CD4-positive, alpha-beta T cell treated with Interleukin-4 for 1 hour (primary cell): ENCODE measurements around the gene ALOXE3.

ENCODE experiments used
- DNase-seq, 2 donors: peaks; one replicate each; pipeline ENCODE4 v3.0.0-alpha.2; 2020 to 2022

ALOXE3 gene

DNA sequence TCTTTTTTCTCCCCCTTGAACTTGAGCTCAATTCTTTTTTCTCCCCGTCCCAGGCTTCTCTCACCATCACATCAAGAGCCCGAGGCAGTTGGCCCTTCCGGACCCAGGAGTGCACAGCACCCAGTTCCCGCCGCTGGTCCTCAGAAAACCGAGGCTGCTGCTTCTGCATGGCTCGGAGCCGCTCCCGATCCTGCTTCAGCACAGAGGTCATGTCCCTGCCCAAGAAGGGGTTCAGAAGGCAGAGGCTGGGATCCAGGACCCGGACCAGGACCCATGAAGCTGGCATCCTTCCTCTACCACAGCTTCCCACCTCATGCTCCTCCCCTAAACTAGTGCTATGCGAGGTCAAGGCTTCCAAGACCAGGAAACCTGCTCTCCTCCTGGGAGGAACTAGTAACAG, 23.4 kb upstream of the ALOXE3 start:
- DNase-seq, result no peak

DNA sequence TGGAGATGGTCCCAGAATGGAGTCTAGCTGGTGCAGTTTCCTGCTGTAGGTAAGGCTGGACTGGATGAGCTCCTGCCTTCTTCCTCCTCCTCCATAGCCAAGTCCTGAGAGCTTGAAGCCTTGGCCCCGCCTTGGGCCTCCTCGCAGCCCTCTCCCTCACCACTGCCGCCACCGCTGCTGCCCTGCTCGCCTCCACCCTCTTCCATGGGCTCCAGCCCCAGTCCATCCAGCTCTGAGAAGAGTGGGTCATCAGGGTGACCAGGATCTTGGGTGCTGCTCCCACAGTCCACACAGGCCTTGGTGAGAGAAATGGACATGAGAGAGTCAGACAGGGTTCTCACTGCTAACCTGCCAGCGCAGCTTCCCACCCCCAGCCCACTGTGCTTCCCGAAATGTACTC, 22.7 kb upstream of the ALOXE3 start:
- DNase-seq, result peak in 1 of 2 donors; percentile 23

DNA sequence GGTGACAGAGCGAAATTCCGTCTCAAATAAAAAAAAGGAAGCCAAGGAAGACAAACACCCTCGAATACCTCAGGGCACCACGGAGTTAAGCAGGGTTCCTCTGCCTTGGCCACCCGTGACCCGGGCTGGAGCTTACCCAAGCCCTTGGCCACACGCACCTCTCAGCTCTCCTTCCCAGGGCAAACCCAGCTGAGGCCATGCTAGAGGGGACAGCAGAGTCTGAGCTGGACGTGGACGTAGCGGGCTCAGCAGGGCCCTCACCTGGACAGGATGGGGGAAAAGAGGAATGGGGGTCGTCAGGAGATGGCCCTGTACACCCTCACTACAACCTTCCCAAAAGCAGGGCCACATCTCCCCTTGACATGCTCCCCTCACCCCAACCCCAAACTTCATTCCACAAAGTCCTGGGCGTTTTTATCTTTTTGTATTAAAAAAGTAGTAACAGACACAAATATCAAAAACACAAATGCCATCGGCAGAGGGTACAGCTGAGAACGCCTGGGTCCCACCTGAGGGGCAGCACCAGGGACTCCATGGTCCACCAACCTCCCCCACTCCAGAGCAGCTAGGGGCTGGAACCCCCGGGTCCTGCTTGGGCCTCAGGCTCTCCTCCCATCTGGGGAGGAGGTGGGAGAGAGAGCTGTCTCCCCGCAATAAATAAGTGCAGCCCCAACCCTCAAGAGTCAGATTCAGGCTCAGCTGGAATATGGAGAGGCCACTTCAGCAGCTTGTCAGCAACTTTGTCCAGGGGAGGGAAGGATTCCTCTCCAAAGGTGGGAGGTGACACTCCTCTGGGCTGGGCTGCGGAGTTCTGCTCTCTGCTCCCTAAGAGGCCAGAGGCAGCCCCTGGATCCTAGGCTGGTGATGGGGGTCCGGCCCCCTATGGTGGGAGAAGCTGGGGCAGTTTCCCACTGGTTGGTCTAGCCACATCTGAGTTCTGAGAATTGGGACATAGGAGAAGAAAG, 22.0 kb upstream of the ALOXE3 start:
- DNase-seq, result peak; percentile 26 to 34

DNA sequence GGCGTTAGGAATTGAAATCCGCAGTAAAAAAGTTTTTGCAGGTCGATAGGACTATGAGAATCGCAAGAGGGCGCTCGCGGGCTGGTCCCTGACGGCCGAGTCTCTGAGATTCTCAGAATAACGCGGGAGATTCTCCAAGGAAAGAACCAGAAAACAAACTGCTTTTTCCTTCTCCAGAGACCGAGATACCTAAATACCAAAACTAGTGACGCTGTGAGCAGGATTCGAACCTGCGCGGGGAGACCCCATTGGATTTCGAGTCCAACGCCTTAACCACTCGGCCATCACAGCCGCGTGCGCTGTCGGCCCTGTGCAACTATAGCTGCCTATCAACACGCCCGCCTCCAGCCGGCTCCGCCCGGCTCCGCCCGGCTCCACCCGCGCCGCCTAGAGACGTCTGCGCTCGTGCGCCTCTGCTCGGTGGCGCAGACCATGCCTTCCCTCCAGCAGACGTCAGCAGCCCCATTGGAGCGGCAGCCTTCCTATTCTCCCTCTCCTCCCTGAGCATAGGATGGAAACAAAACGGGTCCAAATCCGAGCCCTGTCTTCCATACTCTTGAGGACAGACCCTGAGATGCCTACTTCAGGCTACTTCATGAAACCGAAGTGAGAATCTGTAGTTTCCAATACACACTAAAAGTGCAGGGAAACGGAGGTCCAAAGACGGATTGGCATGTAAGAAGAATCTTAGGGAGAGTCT, 20.5 kb upstream of the ALOXE3 start:
- DNase-seq, result peak; percentile 97

DNA sequence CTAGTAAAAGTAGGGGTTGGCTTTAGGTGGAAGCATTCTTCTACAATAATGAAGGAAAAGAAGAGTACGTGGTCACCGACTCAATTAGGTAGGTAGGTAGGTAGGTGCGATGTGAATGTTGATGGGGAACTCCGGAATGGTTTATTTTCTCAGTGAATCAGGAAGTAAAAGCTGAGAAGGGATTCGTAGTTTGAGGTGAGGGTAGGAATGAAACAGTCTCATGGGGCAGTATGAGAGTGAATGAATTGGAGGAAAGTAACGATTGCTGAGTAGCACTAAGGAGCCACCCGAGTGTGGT, 20.0 kb upstream of the ALOXE3 start:
- no peak for DNase-seq

DNA sequence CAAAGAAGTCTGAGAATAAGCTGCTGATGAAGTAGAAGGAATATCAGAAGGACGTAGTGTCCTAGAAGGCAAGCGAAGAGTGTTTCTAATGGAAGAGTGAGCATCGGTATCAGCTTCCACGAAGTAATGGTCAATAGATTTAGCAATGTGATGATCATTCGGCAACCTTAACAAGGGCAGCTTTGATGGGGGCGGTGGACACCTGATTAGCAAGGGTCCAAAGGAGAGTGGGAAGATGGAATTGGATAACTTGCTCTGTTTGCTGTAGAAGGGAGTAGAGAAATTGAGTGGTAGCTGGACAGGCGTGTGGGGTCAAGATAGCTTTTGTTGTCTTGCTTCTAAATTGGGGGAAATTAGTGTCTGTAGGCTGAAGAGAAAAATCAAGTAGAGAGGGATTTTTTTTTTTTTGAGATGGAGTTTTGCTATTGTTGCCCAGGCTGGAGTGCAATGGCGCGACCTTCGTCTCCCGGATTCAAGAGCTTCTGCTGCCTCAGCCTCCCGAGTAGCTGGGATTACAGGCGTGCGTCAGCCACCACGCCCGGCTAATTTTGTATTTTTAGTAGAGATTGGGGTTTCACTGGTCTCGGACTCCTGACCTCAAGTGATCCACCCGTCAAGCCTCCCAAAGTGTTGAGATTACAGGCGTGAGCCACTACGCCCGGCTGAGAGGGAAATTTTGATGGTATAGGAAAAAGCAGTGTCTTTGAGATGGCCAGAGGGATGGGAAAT, 19.5 kb upstream of the ALOXE3 start:
- DNase-seq, result no peak

DNA sequence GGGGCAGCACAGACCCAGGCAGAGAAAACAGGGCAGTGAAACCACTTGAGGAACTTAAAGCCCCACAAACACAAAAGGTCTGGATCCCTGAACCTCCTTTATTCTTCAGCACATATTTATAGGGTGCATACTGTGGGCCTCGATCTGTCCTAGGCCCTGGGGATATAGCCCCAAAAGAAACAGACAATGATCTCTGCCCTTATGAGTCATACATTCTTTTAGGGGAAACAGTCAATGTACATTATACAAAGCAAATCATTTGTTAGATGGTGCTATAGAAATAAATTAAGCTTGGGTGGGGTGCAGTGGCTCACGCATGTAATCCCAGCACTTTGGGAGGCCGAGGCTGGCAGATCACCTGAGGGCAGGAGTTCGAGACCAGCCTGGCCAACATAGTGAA, 15.6 kb upstream of the ALOXE3 start:
- no peak for DNase-seq

DNA sequence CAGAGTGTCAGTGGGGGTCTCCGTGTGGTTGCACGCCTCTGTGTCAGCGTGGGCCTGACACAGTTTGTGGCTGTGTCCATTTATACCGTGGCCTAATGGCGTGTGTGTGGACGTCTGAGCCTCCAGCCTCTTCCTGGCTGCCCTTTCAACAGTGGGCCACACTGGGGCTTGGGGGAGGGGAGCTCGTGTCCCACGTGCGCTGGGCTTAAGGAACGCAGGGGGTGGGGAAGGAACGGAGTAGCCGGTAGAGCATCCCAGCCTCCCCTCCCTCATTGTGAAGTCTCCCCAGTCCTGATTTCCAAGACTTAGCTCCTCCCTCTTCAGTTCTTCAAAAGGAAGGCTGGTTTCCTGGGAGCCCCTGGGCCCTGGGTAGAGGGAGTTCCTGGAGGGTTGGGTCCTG, 15.1 kb upstream of the ALOXE3 start:
- no peak for DNase-seq

DNA sequence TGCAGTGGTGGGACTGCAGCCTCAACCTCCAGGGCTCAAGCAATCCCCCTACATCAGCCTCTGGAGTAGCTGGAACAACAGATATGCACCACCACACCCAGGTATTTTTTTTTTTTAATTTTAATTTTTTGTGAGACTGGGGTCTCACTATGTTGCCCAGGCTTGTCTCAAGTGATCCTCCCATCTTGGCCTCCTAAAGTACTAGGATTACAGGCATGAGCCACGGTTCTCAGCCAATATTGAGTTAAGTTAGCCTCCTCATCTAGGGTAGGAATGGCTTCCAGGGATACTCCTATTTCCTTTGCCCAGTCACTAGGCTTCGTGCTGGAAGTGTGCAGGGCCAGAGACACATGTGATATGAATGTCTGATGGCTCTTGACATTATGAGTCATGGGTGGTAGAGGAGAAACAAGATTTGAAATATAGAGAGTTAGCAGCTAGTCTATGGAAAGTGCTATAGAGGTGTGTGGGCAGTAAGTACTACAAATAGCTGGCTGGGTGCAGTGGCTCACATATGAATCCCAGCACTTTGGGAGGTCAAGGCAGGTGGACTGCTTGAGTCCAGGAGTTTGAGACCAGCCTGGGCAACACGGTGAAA, 13.6 kb upstream of the ALOXE3 start:
- DNase-seq, result no peak

DNA sequence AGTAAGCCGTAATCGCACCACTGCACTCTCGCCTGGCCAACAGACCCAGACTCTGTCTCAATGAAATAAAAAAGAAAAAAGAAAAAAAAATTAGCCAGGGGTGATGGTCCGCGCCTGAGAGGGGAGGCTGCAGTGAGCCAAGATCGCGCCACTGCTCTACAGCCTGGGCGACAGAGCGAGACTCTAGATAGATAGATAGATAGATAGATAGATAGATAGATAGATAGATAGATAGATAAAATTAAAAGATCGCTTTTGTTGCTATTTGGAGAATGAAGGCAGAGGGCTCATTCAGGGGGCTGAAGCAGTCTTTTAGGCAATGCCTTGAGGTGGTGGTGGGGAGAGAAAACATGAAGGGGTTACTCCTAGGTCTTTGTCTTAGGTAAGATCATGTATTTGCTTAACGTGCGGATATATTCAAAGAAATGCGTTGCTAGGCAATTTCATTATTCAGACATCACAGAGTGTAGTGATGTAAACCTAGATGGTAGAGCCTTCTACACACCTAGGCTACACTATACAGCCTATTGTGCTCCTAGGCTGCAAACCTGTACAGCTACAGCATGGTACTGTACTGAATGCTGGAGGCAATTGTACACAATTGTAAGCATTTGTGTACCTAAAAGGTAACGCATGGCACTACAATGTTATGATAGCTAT, 9.9 kb upstream of the ALOXE3 start:
- no peak for DNase-seq

DNA sequence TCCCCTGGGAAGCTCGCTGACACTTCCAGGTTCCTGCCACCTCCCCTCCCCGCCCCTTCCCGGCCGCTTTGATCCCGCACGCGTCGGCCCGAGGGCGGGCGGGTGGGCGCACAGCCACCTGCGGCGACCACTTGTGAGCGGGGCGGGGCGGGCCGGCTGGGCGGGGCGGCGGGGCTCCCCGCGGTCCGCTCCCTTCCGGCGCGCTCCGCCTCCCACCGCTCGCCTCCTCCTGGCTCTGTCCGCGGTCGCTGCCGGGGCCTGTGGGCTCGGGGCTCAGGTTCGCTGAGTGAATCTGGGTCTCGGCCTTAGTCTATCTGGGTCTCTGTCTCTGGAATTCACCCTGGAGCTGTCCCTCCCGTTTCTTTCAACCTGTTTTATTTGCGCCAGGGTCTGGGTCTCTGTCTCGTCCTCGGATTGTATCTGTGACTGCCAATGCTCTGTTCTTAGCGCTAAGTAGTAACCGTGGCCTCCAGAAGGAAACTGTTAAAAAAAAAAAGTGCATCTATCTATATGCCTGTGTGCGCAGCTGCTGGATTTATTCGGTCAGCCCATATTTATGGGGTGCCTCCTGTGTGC, 8.3 kb upstream of the ALOXE3 start:
- DNase-seq, result peak in 1 of 2 donors; percentile 50

DNA sequence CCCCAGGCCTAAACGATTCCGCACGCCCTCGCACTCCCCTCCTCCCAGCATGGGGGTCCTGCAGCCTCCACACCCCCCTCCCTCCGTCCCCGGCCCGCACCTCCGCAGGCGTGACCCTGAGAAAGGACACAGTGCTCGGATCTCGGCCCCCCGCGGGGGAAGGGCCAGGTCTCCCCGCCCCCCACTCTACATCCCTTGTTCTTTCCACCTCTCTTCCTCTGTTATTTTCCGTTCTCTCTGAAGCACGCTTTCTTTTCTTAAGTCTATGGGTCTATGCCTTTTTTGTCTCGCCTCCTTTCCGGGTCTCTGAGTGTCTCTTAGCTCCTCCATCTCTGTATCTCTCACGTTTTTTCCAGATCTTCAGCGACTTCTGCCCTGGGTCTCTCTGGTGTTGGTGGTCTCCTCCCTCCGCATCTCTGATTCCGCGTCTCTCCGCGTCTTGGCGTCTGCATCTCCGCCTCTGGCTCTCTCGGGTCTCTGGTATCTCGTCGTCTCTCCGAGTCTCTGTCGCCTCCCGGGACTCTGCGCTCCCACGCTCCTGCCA, 7.7 kb upstream of the ALOXE3 start:
- no peak for DNase-seq

DNA sequence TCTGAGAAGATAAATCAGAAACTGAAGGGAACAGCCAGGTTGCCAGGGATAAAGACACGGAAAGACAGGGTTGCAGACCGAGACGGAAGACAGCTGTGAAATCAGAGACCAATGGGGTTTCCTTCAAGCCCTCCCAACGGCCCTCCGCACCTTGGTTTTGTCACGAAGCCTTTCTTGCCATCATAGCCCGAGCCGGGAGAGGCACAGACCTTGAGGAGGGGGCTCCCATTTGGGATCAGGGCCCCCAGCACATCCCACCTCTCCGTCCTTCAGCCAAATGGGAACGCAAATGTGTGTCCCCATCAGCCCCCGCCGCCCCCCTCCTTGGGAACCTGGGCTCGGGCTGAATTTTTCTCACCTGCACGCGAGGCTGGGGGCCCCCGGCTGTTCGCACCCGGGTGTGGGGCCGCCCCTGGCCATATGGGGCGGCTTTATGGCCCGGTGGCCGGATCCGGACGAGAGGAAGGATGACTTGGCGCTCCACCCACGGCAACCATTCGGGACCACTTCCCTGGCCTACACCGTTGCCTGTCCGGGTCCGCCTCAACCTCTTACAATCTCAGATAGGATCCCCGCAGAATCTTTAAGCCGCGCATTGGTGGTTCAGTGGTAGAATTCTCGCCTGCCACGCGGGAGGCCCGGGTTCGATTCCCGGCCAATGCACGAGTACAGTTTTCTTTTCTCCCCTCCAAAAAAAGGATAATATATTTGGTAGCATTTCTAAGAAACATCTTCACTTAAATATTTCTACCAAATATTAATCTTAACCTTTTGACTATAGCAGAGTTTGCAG, 7.0 kb upstream of the ALOXE3 start:
- peak; percentile 90 to 92 for DNase-seq

DNA sequence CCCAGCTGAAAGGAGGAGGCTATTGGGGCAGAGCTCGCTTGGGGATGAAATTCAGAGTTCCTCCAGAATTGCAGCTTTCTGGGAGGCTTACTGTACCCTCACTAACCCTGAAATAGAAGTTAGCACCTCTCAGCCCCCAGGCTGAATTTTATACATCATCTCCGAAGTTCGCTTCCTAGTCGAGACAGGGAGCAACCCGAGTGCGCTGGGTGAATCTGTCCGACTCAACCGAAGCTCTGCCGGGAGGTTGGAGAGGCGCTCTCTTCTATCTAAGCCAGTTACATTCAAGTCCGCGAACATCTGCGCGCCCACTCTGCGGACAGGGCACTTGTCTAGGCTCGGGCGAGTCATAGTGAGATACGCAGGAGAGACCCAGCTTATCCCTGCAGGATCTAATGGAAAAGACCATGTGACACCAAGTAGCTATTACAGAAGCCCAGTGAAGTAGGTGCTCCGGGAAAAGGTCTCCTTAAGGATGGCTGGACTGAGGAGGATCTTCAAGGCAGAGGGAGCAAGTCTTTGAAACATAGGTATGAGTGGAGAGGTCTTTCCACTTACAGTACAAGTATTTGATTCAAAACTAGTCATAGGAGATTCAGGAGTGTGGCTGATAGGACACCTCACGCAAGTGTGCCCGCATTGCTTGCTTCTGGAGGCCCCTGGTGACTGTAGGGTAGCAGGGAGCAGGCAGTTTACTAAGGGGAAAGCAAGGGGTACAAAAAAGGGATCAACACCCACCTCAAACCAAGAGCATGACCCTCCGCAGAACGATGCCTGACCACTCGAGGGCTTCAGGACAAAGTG, 6.2 kb upstream of the ALOXE3 start:
- peak in 1 of 2 donors; percentile 24 for DNase-seq

DNA sequence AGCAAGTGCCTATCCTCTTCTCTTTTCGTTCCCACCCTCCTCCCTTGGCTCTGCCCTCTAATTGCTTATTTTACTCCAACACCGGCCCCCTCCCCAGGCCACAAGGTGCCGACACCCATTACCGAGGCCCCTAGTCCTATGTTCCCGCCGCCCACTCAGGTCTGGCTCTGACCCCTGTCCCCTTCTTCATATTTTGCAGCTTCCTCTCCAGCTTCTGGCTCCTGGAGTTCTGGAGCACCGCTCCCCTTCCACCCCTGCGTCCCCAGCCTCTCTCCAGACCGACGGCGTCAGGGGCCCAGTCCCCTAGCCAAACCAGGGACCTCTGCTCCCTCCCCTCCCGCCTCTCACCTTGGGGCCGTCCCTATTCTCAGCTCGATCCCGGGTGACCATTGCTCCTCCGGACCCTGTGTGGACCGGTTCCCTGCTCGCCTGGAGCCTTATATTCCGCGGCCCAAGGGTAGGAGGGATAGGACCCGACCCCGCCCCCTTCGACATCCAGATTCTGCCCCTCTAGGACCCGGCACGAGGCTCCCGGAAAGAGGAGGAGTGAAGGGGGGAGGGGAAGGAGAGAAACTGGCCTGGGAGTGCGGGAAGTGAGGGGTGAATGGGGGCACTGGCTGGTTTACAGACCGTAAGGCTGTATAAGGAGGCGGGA, 5.5 kb upstream of the ALOXE3 start, which contains the start of gene HES7:
Gene HES7, minus strand, starts transcription at position 412 of the 655 bp plus-strand sequence. Its CDS starts 22 bp downstream, at position 390.
- no peak for DNase-seq

DNA sequence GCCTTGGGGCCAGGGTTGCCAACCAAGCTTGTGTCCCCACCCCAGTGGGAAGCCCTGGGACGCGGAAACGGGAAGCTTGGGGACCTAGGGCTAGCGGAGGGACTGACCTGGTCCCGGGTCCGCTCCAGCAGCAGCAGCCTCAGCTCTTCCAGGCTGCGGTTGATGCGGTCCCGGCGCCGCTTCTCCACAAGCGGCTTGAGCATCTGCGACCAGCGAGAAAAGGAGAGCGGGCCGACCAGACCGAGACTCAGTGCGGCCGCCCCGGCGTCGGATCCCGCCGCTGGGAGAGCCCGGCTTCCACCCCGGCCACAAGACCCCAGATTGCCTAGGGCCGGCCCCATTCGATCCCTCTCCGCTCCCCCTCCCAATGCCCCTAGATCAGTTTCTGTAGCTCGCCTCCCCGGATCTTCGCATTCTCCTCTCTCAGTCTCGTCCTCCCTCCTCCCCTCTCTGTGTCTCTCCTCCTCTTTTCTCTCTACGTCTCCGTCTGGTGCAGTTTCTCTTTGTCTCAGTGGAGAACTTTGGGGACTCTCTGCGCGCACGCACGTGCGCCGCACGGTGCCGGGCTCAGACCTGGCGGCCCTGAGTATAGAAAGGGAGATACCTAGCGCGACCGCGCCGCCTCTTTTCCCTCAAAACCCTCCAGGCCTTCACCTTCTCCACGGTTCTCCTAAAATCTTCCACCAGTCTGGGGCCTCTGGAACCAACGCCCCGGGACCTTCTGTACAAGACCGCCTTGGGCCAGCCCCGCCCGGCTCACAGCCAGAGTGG, 4.8 kb upstream of the ALOXE3 start:
- peak in 1 of 2 donors; percentile 53 for DNase-seq

DNA sequence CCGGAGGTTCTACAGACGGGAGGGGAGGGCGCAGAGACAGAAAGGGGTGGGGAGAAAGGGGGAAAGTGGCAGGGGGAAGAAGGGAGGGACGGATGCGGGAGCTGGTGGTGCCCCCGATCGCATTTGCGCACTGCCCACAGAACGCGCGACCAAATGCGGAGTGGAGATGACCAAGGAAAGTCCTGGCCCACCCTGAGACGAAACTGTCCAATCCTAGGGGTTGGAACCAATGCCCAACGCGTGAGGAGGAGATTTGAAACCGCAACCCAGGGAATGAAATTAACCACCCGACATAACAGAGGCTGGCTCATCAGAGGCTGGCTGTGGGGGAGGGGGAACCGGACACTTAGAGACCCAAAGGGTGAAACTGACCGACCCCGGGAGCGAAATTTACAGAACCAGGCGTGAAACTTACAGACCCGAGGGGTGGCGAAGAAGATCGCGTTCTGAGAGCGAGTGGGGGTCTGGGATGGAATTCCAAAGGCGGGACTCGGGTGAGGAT, 4.2 kb upstream of the ALOXE3 start:
- no peak for DNase-seq

DNA sequence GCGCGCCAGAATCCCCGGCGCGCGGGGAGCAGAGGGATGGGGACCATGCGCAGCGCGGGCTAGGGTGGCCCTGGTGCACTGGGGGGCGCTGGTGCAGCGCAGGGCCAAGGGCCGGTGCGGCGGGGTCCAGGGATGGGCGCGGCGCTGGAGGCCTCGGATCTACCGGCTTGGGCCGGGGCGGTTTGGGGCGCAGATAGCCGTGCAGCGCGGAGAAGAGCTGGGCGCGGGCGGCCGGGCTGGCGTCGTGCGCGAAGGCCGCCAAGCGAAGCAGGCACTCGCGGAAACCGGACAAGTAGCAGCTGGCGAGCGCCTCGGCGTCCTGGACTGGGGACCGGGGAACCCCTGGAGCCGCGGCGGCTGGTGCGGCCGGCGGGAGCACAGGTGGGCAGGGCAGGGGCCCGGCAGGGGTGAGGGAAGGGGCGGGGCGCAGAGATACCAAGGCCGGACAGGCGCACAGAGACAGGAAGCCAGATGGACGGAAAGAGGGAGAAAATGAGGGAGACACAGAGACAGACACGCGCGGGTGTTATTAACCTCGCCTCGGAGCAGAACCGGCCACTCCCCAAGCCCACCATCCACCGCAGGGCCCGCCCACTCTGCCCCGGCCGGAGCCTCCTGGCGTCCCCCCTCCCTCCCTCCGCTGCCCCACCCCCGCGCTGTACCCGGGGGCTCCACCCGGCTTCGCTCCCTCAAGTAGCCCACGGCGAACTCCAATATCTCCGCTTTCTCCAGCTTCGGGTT, 3.5 kb upstream of the ALOXE3 start:
- peak in 1 of 2 donors; percentile 53 for DNase-seq
